Left renal cortex interstitium (tissue), 4 donors: ENCODE data around the gene ZNF710. TPM values are rescaled to one million over a fixed set of nuclear protein-coding genes. Genes with fewer than 3 reads are reported as not detected.

Source experiments
- DNase-seq, 4 donors: peaks; one replicate each; pipeline ENCODE4 v3.0.0-alpha.2; 2013; ENCODE audit warnings: low read depth in 4 of 4, low spot score in 2 of 4, missing footprints in 1 of 4
- polyA plus RNA-seq, 4 donors: library from polyadenylated mRNA; unstranded; fragments of 120-200 nt; gene quantifications; one replicate each; pipeline ENCODE4 v1.2.1, GENCODE V29; 2013; ENCODE audit not compliant: insufficient read length in 4 of 4

ZNF710 gene
- polyA plus RNA-seq, 4 donors = 18.3 to 24.6 (median 19.9) TPM

DNA sequence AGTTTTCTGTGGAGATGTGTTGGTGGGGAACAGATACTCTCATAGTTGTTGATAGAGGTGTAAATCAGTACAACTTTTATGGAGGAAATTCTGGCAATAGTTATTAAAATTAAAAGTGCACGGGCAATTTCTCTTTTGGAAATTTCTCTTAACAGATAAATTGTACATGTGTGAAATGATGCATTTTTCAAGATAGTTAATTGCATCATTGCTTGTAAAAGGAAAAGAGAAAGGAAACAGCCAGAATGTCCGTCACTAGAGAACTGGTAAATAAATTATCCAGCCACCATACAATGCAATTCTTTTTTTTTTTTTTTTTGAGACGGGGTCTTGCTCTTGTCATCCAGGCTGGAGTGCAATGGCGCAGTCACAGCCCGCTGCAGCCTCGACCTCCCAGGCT, 14.2 kb downstream of the ZNF710 start:
- no peak for DNase-seq

DNA sequence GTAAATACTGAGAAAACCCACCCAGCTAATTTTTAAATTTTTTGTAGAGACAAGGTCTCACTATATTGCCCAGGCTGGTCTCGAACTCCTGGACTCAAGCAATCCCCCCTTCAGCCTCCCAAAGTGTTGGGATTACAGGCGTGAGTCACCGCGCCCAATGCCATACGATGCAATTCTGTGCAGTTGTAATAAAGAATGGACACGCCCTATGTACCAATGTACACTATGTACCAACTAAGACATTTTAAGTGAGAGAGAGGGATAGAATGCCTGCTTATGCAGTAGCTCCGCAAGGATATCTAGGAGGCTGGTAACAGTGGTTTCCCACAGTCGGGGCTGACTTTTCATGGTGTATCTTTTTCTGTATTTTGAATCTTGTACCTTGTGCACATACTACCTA, 14.6 kb downstream of the ZNF710 start:
- DNase-seq = no peak

DNA sequence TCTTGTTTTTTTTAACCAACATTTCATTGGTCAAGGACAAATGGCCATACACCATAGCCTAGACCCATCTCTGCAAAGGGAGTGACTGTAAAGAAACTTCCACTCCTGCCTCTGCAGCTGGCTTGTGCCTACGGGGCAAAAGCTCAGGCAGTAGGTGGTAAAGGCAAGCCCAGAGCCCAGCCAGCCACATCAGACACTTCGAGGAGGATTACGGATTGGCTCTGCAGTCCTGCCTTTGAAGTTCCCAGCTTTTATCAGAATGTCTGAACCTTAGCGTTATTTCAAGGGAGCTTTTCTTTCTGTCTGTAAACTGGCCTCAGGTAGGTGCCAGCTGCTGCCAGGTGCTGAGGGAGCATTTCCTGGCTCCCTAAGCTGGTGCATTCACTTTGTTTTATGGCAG, 15.6 kb downstream of the ZNF710 start:
- no peak for DNase-seq

DNA sequence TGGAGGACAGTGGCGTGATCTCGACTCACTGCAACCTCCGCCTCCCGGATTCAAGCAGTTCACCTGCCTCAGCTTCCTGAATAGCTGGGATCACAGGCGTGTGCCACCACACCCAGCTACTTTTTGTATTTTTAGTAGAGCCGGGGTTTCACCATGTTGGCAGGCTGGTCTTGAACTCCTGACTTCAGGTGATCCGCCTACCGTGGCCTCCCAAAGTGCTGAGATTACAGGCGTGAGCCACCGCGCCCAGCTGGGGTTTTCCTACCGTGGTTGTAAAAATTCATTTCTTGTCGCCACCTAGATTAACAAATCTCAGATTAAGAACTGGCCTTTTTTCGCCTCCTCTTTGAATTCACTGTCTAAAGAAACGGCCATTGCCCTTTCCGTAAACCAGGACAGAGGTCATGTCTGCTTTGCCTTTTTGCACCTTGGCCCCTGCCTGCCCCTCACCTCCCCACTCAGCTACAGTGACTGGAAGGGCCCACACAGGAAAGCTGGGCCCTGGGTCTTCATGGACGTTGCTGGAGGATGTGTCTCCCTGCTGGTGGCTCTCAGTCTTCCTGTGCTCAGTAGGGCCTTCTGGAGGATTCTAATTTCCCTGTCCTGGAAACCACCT, 17.2 kb downstream of the ZNF710 start:
- no peak for DNase-seq

DNA sequence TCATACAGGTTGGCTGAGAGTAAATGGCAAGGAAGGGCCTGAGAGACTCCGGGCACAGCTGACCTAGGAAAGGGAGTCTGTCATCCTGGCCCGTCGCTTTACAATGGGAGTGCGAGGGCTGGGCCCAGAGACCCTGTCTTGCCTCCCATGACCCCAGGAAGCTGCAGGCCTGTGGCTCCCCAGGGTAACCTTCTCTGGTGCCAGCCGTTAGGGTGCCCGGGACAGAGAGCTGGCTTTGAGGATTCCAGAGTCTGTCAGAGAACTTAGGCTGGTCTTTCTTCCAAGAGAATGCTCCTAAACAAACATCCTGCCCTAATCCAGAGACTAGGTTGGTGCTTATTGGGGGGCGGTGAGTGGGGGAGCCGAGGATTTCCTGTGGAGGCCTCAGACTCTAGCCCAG, 18.5 kb downstream of the ZNF710 start:
- no peak for DNase-seq

DNA sequence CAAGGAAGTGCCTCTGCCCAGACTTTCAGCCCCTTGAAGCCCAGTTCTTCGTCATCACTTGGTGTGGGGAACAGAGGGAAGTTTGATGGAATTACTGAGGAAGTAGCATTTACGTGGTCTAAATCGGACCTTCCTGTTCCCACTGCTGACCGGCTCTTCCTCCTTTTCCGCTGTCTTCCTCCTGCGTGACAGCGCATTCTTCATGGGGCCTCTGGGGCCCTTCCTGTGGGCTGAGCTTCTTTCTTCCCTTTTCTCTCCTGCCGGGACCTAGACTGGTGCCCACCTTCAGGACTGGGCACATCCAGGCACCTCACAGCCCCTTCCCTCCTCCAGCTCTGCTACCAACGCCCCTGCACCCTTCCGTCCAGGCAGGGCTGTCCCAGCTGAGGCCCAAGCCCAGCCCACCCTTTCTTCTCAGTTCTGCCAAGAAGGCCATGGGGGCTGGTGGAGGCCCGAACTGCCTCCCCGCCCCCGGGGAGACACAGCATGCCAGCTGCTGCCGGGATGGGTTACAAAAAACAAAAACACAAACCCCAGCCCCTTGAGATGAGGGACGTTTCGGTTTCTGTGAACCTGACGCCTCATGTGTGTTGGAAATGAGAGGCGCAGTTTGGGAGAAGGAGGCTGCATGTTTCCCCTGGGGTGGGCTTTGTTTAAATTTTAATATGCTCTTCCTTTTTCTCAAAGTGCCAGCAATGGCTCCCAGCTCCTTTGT, 19.1 kb downstream of the ZNF710 start:
- no peak for DNase-seq

DNA sequence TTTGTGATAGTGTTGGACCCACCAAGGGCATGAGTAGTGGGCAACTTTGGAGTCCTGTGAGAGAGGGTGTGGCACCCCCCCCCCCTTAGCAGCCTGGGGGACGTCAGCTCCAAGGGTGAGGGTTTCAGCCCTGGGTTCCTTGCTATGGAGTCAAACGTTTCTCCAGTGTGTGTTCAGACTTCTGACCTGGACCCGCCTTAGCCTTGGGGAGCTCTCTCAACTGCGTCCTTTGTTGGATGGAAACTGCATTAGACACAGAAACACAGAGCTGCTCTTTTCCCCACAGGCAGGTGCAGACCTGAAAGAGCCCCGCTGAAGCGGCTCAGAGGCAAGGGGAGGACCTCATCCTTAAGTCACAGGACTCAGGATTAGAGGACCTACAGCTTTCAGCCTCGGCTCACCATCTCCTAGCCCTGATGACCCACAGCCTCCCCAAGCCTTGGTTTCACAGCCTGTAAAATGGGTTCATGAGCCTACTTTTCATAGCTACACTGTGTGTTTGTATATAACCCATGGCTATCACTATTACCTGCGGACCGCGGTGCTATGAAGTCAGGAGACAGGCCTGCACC, 19.9 kb downstream of the ZNF710 start:
- DNase-seq = no peak

DNA sequence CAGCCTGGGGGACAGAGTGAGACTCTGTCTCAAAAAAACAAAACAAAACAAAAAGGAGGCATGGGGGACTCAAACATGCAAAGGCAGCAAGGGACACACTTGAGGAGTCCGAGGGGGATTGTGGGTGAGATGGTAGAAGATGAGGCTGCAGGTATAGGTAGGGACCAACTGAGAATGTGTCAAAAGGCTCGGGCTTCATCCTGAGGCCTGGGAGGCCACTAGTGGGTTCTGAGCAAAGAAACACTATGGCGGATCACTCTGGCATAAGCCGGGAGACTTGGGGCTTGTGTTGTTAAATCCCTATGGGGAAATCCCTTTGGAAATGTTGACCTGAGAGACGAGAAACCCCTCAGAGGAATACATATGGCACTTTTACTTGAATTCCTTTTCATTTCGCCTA, 21.2 kb downstream of the ZNF710 start:
- DNase-seq = no peak

DNA sequence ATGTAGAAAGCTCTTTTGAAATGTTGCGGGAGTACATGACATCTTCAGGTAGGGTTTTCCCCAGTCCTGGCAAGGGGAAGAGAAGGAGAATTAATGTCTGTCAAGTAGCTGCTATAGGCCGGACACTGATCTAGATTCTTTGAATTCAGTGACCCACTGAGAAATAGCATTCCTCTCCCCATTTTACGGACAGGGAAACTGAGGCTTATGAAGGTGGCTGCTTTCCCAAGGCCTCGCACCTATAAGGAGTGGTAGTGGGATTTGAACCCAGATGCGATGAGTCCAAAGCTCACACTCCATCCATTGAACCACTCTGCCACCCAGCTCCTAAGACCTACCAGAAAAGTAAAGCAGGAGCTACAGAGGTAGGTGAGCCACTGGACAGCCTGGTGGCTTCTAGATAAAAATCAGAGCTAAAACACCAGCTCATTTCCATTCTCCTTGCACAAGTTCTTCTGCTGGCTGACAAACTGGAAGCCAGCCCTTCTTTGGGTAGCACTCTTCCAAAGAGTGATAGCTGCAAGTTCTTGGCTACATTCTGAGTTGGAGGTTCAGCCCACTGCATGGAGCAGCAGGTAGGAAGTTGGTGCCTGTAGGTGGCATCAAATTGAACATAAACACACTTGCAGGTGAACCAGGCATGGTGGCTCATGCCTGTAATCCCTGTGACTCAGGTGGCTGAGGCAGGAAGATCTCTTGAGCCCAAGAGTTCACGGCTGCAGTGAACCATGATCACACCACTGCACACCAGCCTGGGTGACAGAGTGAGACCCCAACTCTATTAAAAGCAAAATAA, 22.0 kb downstream of the ZNF710 start:
- no peak for DNase-seq

DNA sequence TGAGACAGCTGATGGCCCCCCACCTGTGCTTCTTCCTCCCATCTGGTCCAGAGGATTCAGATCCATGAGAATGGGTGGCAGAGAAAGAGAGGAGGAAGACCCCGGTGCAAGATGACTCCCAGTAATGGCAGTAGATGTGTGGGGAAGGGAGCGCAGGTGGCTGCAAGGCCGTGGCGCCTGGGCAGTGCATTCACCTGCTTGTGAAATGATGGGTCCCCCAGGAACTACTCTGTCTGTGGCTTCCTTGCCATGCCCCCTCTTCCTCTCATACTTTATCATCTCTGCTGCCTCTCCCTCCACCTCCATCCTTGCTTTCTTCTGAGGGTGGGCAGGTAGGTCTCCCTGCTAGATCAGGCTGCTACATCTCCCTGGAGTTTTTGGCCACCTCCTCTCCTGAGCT, 23.3 kb downstream of the ZNF710 start:
- no peak for DNase-seq

DNA sequence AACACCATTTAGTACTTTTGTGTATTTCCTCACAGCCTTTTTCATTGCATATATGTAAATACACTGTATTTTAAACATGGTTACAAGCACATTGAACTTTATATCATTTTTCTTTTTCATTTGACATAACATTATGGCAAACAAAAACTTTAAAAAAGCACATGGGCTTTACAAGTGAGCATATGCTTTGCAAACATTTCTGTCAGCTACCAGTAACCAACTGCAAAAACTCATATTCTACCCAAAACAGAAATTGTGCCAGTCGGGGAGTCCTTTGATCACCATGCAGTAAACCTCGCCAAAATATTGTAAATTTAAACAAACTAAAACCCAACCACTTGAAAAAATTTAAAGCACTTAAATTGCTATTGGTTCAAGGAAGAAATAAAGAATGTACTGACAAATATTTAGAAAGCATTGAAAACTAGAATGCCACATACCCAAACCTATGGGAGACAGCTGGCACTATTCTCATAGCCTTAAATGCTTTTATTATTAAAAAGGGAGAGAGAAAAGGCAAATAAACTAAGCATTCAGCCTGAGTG, 24.4 kb downstream of the ZNF710 start:
- DNase-seq = no peak

DNA sequence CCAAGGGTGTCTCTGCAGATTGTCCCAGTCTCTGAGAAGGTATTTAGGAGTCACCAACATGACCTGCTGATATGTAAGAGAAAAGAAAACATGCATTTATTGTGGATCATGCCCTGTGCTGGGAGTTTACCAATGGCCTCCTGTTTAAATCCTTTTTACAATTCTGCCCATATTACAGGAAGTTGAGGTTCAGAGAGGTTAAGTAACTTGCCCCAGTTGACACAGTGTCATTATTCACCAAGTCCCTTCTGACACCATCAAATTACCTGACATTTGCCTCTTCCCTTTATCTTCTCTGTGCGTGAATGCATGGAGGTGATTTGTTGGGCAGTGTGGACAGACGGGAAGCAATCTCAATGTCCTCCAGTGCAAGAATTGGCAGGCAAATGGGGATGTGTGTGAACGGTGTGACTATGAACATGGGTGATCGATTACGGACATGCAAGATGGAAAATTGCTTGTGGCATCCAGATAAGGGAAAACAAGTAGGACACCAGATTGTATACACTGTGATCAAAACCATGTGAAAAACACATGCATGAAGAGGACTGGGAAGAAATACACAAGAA, 27.3 kb downstream of the ZNF710 start:
- DNase-seq = no peak

DNA sequence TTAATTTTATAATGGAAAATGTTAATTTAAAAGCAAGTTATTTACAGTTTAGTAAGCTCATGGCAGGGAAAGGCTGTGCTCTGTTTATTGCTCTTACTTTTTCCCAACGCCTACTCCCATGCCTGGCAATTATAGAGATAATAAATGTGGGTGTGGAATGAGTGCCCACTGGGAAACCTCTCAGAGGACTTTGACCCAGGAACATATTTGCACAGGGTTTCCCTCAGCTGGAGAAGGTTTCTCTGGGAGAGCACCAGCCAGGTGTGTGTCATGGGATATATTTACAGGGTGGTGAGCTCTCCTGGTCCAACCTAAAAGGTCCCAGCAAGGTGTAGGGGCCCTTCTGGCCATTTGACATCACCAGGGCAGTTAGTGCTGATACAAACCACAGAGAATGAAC, 27.9 kb downstream of the ZNF710 start:
- DNase-seq = no peak

DNA sequence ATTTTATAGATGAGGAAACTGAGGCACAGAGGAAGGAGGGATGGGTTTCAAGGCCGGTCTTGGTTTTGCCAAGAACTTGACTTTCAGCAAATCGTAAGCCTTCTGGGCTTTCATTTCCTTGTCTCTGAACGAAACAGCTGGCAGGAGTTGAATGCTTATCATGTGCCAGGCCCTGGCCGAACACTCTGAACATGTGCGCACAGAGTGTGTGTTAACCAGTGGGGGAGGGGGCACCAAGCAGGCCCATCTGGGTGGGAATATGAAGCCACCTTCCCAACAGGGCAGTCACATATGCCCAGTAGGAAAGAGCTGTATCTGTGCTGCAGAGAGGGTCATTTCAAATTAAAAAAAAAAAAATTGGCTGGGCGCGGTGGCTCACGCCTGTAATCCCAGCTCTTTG, 29.3 kb downstream of the ZNF710 start:
- no peak for DNase-seq

DNA sequence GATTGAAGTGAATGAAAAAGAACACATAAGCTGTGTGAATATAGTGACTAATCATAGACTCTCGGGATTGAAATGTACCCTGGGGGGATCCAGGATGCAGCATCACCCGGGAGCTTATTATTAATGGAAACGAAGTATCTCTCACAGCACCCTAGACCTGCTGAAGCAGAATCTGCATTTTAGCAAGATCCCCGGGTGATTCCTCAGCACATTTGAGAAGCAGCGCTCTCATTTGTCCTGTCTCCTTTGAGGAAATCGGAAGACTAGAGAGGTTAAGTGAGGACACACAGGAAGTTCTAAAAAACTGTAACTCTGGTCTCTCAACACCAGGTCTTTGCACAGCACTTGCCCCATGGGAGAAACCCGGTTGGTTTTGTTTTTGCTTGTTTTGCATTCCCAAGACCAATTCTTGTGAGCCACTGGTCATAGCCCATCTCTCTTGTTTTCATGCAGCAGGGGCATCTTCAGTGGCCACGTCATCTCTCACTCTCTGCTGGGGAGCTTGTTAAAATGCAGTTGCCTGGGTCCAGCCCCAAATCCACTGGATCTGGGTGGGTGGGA, 30.2 kb downstream of the ZNF710 start:
- DNase-seq = no peak

DNA sequence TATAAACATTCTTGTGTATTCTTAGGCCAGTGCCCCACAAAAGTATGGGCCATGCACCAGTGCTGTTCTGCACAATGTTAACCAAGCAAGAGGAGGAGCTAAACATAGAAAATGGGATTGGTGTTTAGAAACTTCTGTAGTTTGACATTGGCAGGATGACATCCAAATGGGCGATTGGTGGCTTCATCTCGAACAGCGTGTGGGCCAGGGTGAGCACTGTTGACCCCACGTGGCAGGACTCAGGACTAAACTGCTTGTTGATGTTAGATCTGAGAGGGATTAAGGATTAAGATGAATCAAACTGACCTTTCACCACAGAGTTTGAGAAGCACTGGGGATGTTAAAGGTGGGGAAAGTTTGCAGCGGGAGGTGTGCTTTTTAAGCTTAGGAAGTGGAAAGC, 31.9 kb downstream of the ZNF710 start:
- no peak for DNase-seq

DNA sequence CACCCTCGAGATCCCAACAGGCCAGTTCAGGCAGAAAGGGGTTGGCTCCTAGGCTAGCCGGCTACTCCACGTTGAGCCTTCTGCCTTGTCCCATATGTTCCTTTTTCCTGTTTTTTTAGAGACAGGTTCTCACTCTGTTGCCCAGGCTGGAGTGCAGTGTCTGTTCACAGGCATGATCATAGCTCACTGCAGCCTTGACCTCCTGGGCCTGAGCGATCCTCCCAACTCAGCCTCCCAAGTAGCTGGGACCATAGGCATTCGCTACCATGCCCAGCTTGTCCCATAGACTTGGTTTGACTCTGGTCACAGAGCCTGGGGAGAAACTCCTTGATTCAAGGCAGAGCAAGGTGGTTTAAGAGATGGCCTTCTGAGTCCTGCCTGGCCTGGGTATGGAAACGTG, 32.3 kb downstream of the ZNF710 start:
- DNase-seq = no peak

DNA sequence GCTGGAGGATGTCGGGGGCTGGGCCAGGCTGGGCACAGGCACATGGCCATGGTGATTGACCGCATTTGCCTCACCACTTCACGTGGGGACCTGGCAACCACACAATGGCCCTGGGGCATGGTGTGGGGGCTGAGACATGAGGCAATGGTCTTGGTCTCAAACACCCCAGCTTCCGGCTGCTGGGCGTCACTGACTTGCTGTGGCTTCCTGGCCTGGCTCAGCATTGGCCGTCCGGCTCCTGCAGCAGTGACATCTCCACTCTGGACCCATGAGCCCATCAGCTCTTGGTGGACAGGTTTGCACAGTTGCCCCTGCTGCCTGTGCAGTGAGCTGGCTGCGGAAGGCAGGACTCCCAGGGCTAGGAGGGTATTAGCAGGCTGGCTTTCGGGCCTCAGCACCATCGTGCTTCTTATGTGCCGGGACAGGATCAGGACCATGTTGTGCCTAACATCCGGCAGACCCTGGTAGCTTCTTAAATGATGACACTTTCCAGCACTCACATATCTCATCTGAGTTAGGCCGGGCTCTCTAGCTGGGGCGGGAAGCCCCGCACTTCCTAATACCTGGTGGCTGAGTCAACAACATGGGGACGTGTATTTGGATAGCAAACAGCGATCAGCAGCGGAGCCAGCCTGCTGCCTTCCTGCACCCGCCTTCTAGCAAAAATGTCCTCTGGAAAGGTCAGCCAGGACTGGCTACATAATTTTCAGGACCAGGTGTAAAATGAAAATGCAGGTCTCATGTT, 34.1 kb downstream of the ZNF710 start:
- no peak for DNase-seq

DNA sequence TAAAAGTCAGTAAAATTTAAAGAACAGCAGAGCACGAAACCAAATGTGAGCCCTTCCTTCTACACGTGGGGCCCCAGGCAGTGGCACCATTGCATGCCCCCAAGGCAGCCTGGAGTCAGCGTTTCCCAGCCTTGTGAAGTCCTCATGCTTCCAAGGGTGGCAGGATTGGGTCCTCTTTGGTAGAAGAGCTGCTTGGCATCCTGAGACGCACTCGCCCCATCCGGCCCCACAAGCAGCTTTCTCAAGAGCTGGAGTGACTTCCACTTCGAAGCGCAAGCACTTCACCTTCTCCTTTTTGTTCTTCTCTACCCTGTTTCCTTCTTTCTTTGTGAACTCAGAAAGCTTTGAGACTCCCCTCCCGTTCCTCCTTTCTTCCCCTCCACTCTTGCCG, 34.7 kb downstream of the ZNF710 start:
- DNase-seq = no peak

DNA sequence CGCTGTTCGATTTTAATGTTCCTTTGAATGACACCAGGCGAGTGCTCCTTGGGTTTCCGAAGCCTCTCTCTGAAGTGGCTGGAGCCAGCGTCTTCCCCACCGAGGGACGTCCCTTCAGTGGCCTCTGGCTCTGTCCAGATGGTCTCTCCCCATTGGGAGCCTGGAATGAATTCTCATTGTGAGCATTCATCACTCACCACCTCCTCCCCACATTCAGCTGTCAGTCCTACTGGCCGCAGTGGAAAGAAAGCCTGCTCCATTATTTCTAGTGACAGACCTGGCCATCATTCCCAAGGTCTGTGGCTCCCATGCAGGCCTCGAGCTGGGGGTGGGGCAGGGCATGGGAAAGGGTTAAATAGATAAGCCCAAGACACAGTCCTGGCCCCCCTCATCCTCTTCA, 35.2 kb downstream of the ZNF710 start:
- DNase-seq = no peak
